GM21447 (cell line): Measurements from ENCODE around the gene TIMM21.

Source experiments
- ATAC-seq: cut with Tn5 transposase; IDR thresholded peaks from one replicate; pipeline ENCODE4 v1.9.1; 2021; ENCODE audit not compliant: unreplicated experiment

The TIMM21 gene, protein sequence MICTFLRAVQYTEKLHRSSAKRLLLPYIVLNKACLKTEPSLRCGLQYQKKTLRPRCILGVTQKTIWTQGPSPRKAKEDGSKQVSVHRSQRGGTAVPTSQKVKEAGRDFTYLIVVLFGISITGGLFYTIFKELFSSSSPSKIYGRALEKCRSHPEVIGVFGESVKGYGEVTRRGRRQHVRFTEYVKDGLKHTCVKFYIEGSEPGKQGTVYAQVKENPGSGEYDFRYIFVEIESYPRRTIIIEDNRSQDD

DNA sequence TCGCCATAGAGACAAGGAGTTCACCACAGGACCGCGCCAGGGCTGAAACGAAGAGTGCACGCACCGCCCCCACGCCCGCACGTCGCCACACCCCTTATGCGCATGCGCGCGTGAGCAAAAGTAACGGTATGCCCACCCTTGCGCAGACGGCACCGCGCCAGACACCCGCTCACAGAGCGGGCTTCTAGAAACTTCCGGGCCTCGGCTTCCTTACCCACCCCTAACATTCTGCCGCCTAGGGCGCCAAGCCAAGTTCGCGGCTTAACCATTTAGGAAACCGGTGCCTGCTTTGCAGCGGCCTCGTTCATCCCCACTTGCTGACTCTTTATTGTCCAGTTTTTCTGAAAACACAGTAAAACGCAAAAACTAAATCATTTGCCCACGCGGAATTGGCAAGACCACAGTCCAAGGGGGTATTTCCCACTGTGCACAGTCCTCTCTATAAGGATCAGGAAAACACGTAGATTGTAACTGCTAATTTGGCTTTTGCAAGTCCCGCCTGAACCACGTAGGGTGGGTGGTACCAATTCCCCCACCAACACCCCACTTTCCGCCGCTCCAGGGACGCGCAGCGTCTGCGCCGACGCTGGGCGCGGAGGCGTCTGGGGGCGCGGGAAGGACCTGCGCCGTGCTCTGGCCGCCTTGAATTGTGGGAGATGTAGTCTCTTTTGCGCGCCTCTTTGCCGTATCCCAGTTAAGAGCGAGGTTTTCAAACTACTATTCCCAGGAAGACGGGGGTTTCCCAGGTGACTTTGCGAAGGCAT is at the start of gene TIMM21, which contains the start of gene FBXO15:
Gene TIMM21, plus strand, starts transcription at position 745 of the 764 bp plus-strand sequence. CDS start 286 bp downstream, outside the sequence.
Gene FBXO15, minus strand, starts transcription at position 56 of the 764 bp plus-strand sequence. Its CDS starts 49 bp downstream, at position 7.
- peak; percentile 92 for ATAC-seq

DNA sequence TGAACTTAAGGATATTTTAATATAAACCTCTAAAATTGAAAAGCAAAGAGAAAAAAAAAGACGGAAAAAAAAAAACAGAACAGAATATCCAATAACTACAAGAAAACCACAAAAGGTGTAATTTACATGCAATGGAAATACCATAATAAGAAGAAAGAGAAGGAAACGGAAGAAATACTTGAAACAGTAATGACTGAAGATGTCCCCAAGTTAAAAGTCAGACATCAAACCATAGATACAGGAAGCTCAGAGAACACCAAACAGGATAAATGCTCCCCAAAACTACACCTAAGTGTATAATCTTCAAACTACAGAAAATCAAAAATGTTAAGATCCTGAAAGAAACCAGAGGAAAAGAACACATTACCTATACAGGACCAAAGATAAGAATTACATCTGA is 39.9 kb upstream of the TIMM21 start:
- no peak for ATAC-seq

DNA sequence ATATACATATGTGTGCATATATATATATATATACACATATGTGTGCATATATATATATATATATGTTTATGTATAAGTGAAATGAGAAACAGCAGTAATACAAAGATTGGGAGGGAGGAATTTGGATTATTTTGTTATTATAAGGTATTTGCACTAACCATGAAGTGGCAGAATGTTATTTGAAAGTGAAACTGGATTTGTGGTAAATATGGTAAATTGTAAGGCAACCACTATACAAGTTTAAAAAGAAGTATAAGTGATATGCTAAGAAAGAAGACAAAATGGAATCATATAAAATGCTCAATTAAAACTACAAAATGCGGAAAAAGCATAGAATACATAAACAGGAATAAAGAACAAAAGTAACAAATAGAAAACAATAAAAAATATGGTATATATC is 38.2 kb upstream of the TIMM21 start:
- ATAC-seq: no peak

DNA sequence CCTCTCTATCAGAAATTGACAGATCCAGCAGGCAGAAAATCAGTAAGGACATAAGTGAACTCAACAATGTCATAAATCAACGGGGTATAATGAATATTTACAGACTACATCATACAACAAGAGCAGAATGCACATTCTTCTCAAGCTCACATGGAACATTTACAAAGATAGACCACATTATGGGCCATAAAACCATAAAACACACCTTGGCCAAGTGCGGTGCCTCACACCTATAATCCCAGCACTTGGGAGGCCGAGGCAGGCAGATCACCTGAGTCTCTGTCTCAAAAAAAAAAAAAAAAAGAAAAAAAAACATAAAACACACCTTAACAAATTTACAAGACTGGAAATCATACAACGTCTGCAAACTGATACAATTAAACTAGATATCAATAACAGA is 37.3 kb upstream of the TIMM21 start:
- no peak for ATAC-seq

DNA sequence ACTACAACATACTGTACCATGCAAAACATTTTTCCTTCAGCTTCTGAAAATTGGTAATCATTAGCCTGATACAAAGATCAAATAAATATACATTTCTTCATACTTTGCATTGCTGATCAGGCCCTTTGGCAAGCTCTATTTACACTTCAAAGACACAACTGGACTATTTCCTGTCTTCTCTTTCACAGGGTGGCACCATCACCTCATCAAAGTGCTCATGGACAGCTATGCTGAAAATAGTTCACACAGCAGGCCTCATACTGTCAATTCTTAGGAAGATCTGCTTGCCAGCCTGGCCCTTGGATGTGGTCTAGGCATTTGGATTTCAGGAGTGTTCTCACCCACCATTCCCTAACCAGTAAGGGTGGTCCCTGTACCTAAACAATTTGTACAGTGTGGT is 34.6 kb upstream of the TIMM21 start:
- no peak for ATAC-seq

DNA sequence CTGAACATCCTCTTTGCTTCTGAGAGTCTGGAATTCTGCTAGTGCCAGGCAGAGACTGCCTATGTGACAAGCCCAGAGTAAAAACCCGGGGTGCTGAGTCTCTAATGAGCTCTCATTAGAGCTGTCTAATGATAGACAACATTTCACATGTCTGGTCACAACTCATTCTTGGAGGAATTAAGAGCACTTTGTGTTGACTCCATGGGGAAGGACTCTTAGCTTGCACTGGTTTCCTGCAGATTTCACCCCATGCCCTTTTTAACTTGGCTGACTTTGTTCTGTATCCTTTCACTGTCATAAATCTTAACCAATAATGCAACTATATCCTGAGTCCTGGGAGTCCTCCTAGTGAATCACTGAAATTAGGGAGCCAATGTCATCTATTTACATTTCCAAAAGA is 34.2 kb upstream of the TIMM21 start:
- ATAC-seq: no peak

DNA sequence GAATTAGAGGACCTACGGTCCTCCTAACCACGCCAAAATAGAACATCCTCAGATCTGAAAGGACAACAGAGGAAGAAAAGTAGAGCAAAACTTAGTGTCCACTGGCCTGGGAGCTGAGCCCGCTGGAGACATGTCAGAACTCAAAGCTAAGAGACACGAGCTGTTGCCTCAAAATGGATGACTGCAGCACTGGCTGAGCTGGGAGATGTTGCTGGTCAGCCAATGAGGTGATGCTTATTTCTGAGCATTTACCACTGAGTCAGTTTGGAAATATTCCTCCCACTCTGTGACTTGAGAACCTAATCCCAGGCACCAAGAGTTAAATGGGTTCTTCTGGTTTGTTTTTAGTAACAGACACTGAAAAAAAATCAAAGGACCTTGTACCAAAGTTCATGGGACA is 33.3 kb upstream of the TIMM21 start:
- no peak for ATAC-seq

DNA sequence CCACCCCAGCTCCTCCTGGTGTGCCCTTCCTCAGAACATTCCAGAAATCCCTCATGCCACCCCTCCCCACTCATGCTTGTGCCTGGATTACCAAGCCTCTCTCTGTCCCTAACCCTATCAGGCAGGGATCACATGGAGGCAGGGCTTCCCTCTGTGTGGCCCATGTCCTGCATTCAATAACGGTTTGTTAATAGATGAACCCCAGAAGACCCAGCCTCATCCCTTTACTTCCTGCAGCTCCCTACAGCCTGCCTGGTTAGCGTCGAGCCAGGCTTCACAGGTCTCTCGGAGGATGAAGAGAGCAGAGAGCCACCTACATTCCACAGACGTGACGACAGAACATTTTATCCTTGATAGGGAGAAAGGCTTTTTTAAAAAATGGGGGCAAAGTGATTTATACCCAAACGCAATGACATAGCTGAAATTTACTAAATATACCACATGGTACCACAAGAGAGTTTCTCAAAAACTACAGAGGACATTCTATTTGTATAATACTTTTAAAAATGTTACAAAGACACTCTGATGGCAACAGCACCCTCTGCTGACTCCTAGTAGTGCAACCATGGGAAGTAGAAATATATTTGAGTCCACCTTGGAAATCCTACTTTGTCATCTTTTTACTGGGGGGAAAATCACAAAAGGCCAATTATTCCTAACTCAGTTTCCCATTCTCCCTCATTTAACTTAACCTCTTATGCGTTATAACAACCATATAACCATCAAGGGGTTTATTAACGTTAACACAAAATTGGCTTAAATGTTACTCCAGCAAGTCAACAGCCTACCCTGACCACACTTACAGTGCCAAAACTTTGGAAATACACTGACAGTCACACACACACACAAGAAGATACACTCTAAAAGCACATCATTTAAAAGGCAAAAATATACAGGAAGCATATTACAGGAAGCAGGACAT is 31.4 kb upstream of the TIMM21 start:
- ATAC-seq: no peak

DNA sequence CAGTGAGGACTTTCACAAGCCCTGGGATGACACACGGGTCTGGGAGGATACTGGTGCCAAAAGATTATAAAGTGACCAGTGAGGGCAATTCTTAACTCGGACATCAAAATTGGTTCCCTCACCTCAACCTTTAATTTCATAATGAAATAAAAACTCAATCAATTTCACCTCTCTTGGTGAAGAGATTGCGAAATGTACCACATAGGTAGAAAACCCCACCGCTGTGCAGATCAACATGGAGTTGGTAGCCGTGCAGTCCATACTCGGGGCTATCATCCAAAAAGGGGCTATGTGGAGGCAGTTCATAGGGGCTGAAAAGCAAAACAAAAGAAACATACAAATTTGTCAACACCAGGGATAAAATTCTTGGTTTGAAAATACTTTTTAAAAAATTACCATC is 25.1 kb upstream of the TIMM21 start:
- no peak for ATAC-seq

DNA sequence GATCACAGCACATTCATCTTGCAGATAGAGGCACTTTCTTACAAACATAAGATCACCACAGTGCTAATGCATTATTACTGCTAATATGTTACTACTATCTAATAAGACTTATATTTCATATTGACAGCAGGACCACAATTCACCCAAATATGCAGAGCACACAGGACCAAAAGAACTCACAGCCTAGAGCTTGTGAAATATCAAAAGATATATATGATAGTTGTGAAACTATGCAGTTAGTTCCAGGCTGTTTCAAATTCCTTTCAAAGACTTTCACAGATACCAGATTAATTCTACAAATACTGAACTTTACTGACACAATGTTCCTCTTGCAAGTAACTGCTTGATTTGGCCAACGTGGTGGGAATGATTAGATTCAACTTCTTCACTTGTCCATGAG is 23.7 kb upstream of the TIMM21 start:
- ATAC-seq: no peak

DNA sequence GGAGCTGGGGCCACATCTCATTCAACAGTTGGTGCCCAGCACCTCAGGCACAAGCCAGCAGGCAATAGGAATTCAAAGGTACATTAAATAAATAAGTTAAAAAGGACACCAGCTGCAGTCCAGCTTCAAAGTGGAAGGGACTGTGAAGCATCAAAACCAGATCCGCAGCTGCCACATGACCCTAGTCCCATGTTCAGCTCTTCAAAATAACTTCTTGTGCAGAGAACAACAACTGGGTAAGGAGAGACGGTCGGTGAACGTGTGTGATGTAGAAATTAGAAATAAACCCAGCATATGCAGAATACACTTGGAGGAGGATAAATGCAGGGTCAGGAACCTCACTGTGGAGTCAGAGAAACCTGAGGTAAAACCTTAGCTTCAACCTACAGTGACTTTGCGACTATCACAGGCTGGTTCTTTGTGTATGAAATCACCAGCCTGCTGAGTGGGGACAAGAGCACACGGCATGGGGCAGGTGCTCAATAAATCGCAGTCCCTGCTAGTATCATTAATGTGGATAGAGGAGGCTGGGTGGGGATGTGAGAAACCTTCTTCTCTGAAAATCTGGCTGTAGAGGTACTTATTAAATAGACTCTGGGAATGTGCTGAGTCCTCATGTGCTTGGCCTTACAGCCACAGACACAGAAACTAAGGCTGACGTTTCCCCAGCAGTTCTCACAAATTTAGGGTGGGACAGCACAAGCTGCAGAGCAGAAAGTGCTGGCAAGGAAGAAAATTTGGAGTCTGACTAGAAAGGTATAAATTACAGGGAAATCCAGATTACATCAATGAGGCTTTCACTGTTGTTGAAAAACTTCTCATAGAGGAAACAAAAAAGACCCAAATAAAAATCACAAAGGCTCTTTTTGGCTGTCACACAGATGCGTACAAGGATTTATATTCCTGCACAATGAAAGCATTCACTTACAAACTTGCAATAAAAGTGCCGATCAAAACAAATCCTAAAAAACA is 21.4 kb upstream of the TIMM21 start:
- ATAC-seq: no peak

DNA sequence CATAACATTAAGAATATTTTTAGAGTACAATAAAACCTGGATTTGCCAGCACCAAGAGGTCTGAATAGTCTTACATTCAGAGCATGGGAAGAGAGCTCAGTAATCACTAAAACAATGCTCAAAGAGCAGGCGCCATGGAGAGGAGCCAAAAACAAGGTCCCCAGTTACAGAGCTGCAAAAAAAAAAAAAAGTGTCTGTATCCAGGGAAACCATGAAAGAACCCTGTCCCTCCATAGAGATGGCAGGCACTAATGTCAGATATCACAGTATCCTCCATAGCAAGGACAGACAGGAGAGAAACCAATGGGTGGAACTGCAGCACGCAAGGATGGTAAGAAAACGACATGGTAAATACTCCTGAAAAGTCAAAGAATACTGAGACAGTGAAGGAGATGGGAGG is 20.2 kb upstream of the TIMM21 start:
- no peak for ATAC-seq

DNA sequence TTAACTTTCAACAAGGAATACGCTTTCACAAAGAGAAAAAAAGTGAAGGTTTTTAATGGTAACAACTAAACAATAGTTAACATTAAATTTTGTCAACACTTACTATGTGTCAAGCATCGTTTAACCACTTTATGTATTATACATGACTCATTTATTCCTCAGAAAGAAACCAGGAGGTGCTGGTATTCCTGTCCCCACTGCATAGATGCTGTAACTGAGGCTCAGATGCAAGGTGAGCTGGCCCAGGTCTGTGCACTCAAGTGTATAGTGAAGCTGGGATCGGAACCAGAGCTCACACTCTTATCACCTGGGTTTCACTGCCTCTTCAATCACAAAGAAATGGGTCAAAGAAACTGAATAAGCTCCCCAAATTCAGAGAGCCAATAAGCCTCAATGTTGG is 17.2 kb upstream of the TIMM21 start:
- no peak for ATAC-seq

DNA sequence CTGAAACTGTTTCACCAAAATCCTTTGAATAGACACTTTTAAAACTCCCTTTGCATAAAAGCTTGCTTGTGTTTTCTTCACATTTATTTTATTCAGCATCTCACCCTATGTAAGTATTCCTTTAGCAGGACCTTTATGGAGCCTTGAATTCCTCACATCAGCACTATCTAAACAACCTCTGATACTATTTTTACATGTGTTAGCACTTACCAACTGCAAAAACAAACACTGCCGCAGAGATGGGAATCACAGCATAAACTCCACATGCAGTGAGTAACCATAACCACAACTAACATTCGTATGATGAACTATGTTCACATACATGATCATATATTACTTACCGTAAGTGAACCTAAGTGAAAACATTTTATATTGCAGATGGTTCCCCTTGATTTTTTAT is 16.1 kb upstream of the TIMM21 start:
- ATAC-seq: no peak

DNA sequence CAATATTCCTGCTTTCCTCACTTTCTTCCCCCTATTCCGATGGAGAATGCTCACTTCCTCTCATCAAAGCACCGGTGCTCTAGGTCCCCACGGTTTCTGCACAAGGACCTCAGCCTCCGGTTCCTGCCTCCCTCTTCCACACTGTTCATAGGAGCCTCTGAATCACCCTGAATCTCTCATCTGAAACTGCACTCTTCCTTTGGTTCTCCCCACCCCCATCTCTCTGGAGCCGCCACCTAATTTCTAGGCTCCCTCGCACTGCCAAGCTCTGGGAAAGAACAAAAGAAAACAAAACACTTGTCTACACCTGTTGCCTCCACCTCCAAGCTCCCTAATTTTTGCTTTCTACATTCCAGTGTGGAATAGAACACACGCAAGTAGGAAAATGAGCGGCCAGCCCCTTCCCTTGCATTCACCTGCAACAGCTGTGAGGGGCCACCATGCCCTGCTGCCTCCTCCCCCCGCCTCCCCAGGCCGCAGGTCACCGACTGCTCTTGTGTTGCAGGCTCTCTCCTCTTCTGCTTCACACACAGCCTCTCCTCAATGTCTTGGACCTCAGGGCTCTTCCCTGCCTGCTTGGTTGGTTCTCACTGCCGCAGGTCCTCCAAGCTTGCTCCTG is 10.3 kb upstream of the TIMM21 start:
- no peak for ATAC-seq

DNA sequence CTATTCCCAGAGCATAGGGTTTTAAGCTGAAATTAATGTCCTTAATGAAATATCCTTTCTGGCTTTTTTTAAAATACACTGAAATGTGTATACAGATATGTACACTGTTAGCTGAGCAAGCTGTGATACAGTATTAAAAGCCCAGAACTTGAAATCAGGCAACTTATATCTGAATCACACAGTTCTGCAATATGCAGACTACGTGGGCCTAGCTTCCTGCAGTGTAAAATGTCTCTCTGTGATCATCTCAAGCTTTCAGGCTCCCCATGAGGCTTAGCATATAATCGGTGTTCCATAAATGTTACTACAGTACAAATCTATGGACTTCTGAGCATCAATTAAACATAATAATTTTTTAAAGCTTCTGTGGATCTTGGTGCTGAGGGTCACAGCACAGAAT is 8.9 kb upstream of the TIMM21 start:
- ATAC-seq: peak; percentile 32

DNA sequence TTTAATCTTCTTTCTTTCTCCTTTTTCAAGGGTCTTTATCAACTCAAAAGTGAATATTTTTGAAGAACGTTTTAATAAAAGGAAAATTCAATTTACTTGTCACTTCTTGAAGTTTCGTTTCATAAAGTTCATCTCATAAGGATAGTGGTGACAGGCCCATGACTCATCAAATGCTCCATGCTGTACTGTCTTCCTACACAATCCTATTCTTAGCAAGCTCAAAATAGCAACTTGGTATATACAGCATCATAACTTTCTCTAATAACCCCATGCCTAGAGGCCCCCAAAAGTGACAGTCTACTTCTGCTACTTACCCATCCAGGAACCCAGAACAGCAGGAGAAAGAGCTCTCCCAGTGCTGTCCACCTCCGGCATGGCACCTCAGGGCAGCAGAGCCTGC is 8.4 kb upstream of the TIMM21 start:
- peak; percentile 57 for ATAC-seq

DNA sequence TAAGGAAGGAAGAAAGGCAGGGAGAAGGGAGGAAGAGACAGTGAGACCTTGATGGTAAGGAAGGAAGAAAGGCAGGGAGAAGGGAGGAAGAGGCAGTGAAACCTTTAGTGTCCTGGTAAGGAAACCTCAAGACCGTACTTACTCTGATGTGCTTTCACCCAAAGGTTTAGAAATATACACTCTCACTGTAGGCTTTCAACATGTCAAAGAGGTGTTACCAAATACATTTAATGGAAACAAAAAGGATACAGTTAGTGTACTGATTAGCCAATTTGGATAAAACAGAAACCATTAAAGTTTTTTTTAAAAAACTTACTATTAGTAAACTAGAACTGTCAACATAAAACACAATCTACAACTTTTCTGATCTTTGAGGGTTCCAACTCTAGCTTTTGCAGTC is 7.7 kb upstream of the TIMM21 start:
- ATAC-seq: no peak

DNA sequence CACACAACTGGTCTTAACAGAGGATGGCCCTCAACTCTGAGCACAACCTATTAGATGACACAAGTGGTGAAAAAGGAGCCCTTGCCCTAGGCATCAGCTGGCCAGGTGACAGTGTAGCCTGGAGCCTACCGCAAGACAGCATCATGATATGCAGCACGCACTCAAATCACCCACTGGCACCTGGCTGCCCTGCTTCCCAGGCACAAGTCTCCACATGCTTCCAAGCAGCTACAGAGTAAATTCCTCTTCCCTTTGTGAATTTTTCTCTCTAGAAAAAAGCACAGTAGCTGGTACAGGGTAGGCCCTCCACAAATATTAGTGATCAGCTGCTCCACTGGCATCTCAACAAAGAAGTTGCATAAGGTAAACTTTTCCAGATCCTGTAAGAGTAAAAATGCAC is 6.7 kb upstream of the TIMM21 start:
- no peak for ATAC-seq

DNA sequence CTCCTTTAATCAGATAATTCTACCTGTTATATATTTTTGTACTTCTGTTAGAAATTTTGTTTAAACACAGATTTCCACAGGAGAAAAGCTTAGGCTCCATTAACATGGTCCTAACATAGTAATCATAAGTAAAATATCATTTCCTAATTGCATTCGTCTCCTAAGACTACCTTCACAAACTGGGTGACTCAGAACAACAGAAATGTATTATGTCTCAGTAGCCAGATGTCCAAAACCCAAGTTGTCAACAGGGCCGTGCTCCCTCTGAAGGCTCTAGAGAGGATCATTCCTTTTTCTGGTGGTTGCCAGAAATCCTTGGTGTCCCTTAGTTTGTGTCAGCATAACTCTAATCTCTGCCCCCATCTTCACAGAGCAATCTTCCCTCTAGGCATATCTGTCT is 6.1 kb upstream of the TIMM21 start:
- no peak for ATAC-seq
